Measurements from ENCODE around the gene RNASEL.

DNA sequence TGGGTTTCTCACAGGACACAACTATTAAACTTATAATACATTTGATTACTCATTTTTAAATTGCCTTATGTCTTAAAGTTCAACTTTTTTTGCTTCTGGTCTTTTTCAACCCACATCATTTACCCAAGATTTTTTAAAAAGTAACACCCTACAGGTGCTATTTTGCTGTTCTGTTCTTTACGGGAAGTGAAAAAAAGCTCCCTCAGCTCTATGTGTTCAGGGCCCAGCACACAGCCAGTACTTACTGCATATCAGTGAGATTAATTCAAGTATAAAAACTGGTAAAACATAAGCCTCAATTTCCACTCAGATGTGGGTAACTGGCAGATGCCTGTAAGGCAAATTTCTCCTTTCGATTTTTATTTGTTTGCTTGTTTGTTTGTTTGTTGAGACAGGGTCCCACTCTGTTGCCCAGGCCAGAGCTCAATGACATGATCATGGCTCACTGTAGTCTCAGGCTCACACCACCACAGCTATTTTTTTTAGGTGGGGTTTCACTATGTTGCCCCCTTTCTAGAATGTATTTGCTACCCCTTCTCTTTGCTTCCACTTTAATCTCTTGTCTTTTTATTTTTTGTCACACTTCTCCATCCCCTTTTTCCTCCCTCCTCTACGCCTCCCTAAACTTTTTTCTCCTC, 20.3 kb downstream of the RNASEL start:
- TF ChIP-seq POLR2AphosphoS5 (IDR thresholded peaks at IDR 0.05; ENCODE audit: low read depth, low read length): no peak
- TF ChIP-seq SCMH1 (CRISPR knock-in tag; IDR thresholded peaks at IDR 0.05; ENCODE audit: borderline replicate concordance): no peak
- no peak for TF ChIP-seq DZIP1 (CRISPR knock-in tag; IDR thresholded peaks at IDR 0.05)
- TF ChIP-seq ZNF10 (CRISPR knock-in tag; IDR thresholded peaks at IDR 0.05; ENCODE audit: borderline replicate concordance, low read depth): no peak
- no peak for TF ChIP-seq IRF2 (CRISPR knock-in tag; IDR thresholded peaks at IDR 0.05)
- no peak for TF ChIP-seq ZFP91 (CRISPR knock-in tag; IDR thresholded peaks at IDR 0.05; ENCODE audit: borderline replicate concordance)
- no peak for TF ChIP-seq ZNF530 (CRISPR knock-in tag; IDR thresholded peaks at IDR 0.05; ENCODE audit: low read depth)
- no peak for TF ChIP-seq FOXM1 (CRISPR knock-in tag; IDR thresholded peaks at IDR 0.05)
